GM18498 (cell line): ENCODE measurements around the gene UBASH3A.

Experiments used
- ATAC-seq: cut with Tn5 transposase; IDR thresholded peaks from one replicate; pipeline ENCODE4 v1.9.1; 2021; ENCODE audit warnings: mild to moderate bottlenecking, moderate library complexity; ENCODE audit not compliant: unreplicated experiment

The UBASH3A gene

GRCh38 chr21:42373908-42374455 is 29.7 kb upstream of the UBASH3A start:
- ATAC-seq, result no peak

DNA sequence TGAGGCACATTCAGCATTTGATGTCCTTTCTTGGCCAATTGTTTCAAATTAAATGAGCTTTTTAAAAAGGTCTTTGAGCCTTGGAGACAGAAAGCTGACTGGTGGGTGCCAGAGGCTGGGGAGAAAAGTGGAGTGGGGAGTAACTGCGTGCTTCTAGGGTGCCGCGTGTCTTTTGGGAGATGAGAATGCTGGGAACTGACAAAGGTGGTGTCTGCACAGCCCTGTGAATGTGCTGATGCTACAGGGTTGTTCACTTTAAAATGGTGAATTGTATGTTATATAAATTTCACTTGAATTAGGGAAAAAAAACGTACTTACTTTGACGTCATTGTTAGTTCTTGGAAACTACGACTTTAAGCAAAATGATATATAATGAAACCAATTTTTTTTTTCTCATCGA is 29.2 kb upstream of the UBASH3A start:
- no peak for ATAC-seq

GRCh38 chr21:42374864-42375499 is 28.7 kb upstream of the UBASH3A start:
- ATAC-seq, result no peak

DNA sequence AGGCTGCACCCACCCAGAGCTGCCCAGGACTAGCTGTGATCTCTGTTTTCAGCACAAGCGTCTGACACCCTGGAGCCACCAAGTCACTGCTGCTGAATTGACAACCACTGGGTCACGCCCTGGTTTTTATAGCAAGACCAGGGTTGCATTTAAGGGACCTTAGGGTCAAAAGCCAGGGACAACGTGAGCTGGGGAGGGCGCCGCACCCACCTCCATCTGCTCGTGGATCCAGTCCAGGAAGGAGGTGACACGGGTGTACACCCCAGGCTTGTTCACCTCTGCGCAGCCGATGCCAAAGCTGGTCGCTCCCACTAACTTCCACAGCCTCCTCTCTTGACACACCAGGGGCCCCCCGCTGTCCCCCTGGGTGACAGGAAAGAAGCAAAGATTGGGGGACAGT is 28.2 kb upstream of the UBASH3A start:
- no peak for ATAC-seq

DNA sequence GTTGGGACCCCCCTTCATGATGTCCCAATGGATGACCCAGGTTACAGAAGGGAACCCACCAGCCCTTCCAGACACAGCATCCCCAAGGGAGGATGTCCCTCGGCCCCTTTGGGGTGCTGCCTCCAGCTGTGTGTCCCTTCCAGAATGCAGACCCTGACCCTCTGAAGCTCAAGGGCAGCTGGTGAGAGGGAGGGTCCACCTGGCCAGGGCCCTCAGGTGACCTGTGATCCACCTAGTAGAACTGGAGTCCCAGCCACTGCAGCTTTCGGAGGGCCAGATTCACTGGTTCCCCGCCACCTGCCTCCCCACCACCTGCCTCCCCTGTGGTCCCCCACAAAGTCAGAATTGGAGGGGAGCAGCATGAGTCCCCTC is 27.8 kb upstream of the UBASH3A start:
- no peak for ATAC-seq

GRCh38 chr21:42376338-42376982 is 27.2 kb upstream of the UBASH3A start:
- no peak for ATAC-seq

DNA sequence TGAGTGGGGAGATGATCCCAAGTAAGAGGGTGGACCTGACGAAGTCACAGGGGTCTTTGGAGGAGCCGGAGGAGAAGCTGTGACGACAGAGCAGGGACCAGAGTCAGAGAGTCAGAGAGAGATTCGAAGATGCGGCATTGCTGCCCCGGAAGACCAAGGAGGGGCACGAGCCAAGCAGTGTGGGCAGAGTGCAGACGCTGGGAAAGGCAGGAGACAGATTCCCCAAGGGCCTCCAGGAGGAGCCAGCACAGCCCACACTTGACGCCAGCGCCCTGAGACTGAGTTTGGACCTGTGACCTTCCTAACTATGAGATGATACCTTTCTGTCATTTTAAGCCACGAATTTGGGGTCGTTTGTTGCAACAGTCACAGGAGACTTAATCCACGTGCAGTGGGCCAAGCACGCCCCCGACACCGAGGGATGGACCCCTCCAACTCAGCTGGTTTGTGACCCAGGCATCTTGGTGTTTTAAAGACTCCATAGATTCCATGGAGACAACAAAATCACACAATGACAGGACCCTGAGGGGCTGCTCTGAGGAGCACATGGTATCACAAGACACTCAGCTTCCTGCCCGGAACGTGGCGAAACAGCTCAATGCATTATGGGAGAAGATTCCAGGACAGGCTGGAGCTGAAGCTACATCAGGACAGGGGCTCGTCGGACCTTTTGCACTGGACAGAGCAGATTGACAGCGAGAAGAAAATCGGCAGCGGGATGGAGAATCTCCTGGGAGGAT is 26.3 kb upstream of the UBASH3A start:
- no peak for ATAC-seq

- no peak for ATAC-seq
Measured at GRCh38 chr21:42377951-42378340, 25.8 kb upstream of the UBASH3A start.

GRCh38 chr21:42378418-42378817 is 25.3 kb upstream of the UBASH3A start:
- no peak for ATAC-seq

GRCh38 chr21:42379426-42380215 is 24.1 kb upstream of the UBASH3A start:
- ATAC-seq, result no peak

DNA sequence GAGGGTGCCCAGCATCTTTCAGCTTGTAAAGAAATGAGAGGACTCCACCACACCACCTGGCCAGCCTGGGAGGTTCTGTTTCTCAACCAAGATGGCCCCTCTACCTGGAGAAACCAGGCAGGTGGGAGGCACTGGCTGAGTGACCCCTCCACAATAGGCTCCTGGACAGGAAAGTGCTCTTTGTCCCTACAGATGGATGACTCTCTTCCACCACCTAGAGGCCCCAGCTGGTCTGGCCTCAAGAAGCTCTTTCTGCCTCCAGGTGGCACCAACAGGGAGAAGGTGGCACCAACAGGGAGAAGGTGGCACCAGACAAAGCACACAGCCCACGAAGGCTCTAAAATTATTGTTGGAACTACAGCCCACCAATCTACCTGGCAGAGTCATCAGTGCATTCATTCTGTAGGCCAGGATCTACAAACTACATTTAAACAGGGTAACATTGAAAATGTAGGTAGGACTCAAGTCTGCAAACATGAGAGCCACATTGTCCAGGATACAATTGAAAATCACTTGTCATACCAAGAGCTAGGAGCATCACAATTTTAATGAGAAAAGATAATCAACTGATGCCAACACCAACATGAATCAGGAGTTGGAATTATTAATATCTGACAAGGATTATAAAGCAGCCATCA is 22.2 kb upstream of the UBASH3A start:
- no peak for ATAC-seq

GRCh38 chr21:42382915-42383314 is 20.8 kb upstream of the UBASH3A start:
- no peak for ATAC-seq

DNA sequence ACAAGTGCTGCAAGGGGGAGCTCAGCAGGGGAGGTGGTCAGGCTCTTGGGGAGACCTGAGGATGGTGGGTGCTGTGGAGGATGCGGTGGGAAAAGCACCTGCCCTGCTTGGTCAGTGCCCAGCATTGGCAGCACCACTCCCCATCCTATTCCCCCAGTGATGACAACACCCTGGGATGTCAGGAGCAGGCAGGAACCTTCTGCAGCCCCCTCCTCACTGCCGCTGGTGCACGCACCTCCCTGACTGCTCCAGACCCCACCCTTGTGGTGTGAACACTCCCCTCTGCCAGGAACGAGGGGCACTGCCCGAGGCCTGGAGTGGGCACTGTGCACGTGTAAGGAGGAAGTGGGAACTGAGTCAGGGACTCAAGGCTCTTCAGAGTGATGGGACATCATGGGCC is 20.4 kb upstream of the UBASH3A start:
- ATAC-seq, result no peak

DNA sequence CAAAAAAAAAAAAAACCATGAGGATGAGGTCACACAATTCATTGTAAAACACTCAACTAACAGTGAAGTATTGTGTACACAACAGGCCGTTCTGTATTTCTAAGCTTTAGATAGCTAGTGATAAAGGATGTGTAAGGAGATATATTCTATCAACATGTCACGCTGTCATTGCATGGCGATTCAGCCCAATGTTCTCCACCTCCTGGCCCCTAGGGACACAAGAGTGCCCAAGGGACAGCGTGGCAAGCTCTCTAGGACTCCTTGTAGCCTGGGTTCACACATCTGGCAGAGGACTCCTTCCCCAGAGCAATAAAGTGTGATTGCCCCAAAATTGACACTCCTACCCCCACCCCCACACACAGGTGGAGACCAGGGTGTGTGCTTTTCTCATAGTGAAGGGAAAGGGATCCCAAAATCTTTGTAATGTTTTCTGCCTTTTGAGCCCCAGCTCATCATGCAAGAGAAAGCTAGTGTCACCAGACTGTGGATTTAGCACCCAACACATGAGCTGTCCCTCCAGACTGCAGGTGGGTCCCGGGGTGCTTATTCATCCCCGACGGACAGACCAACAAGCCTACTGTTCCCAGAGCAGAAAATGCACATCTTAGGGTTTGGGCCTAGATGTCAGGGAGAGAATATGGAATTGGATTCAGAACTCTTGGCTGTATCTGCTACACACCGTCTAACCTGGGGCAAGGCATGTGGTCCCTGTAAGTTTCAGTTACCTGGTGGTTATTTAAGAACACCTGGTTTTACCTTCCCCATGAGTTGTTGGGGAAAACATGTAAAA is 19.4 kb upstream of the UBASH3A start:
- ATAC-seq, result no peak

DNA sequence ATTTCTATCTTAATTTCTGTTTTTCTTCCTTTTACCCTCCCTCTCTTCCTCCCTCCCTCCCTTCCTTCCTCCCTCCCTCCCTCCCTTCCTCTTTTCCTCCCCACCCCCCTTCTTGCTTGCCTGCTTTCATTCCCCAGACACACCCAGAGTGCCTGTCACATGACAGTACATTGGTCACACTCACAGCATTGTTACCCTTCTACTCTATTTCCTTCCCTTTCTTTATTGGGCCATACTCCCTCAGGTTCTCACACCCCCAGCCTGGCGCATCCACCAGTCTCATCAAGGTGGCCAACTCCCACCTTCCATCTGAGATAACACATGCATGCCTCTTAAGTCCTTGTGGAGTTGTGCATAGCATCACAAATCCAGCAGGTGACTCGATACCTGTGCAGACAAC is 18.7 kb upstream of the UBASH3A start:
- no peak for ATAC-seq

DNA sequence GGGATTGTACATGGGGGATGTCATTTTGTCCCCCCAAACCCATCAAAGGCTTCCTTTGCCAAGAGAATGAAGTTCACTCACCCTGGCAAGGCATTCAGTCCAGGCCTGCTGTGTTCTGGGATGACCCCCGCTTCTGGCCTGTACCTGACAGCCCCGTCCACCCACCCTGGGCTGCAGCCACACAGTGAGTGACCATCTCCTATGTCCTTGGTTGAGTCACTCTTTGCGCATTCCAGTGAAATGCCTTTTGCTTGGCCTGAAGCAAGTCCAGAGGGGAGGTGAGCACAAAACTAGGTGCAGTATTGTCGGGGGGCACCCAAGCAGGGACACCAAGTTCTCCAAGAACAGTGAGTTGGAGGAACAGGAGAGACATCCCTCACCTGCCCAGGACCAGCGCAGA is 18.1 kb upstream of the UBASH3A start:
- no peak for ATAC-seq

- ATAC-seq, result no peak
Measured at GRCh38 chr21:42386034-42386591, 17.6 kb upstream of the UBASH3A start.

- no peak for ATAC-seq
Measured at GRCh38 chr21:42387164-42387563, 16.5 kb upstream of the UBASH3A start.

DNA sequence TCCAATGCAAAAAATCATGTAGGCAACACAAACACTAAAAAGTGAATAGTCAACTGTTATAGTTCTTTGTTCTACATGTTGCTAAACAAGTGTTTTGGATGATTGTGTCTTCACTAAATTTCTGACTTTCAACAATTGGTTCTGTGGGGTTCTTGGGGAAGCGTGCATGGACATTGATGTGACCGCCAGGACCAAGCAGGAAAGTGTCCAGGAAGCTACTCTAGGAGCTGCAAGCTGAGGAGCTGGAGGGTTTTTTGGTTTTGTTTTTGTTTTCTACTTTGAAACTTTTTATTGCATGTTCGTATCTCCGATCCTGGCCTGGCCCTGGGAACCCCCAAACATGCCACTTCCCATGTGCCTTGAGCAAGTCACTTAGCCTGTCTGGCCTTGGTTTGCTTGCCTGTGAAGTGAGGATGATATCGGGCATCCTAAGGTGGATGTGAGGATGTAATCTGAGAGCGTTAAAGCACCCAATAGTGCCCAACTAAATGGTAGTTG is 15.8 kb upstream of the UBASH3A start:
- no peak for ATAC-seq
